Measurements from ENCODE around the gene IRF7.

The IRF7 gene

DNA sequence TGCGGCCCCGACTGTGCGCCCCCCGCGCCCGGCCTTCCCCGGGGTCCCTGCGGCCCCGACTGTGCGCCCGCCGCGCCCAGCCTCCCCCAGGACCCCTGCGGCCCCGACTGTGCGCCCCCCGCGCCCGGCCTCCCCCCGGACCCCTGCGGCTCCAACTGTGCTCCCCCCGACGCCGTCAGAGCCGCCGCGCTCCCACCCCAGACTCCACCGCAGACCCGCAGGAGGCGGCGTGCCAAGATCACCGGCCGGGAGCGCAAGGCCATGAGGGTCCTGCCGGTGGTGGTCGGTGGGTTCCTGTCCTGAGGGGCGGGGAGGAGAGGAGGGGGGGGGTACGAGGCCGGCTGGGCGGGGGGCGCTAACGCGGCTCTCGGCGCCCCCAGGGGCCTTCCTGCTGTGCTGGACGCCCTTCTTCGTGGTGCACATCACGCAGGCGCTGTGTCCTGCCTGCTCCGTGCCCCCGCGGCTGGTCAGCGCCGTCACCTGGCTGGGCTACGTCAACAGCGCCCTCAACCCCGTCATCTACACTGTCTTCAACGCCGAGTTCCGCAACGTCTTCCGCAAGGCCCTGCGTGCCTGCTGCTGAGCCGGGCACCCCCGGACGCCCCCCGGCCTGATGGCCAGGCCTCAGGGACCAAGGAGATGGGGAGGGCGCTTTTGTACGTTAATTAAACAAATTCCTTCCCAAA, 24.4 kb upstream of the IRF7 start:
- no peak for DNase-seq (ENCODE audit: low spot score)

DNA sequence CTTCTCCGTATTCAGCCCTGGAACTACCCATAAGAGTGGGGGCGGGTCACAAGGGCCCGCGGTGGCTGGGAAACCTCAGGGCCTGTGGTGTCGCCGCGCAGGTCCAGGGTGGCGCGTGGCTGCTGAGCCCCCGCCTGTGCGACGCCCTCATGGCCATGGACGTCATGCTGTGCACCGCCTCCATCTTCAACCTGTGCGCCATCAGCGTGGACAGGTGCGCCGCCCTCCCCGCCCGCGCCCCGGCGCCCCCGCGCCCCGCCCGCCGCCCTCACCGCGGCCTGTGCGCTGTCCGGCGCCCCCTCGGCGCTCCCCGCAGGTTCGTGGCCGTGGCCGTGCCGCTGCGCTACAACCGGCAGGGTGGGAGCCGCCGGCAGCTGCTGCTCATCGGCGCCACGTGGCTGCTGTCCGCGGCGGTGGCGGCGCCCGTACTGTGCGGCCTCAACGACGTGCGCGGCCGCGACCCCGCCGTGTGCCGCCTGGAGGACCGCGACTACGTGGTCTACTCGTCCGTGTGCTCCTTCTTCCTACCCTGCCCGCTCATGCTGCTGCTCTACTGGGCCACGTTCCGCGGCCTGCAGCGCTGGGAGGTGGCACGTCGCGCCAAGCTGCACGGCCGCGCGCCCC, 23.7 kb upstream of the IRF7 start:
- no peak for DNase-seq (ENCODE audit: low spot score)

DNA sequence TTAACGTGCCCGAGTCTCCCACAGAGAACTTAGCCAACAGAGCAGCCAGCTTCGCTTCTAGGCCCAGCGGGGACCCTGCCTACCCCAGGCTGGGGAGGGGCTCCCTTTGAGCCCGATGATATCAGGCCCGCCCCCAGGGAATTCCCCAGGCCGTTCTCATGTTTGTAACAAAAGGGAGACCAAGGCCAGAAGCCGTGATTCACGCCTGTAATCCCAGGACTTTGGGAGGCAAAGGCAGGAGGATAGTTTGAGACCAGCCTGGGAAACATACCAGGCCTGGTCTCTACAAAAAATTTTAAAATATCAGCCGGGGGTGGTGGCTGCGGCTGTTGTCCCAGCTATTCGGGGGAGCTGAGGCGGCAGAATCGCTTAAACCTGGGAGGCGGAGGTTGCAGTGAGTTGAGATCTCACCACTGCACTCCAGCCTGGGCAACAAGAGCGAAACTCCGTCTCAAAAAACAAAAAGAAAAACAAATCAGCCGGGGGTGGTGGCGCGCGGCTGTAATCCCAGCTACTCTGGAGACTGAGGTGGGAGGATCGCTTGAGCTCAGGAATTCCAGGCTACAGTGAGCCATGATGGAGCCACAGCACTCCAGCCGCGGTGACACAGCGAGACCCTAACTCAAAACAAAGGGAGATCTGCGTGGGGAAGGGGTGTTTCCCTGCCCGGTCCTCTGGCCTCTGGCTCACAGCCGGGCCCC, 23.0 kb upstream of the IRF7 start:
- DNase-seq (ENCODE audit: low spot score): no peak

DNA sequence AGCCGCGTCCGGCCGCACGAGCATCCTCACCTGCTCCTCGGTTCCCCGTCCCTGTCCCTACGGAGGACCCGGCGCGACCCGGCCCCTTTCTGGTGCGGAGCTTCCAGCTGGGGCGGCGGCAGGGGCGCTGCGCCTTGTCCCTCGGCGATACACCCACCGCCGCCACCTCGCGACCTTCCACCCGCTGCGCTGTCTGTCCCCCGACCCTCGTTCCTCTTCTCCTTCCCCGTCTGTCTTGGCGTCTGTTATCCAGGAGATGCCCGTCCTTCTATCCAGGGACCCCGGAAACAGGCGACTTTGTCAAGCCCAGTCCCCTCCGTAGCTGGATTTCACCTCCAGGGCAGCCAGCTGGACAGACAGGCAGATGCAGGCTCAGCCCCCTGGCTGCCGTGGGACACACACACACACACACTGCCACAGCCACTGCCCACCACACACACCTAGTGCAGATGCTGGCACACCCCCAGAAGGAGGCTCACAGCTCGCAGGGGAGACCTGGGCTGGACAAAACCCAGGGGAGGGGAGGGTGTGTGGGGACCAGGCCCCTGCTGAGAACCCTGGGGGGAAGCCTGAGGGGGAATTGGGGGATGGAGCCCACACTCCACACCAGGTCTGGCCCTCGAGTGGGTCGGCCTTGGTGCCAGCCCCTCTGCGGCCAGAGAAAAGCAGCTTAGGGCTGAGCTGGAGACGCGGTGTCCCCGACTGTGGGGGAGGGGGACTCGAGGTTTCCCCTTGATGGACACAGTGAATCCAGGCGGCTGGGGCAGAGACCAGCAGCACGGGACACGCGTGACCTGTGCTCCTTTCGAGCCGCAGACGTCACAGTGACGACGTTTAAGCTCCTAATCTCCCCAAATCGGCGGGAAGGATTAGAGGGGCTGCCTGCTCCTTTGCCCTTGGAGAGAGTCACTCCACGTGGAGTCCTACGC, 22.1 kb upstream of the IRF7 start:
- DNase-seq (ENCODE audit: low spot score): no peak

GRCh38 chr11:637333-637592, 21.5 kb upstream of the IRF7 start:
- no peak for DNase-seq (ENCODE audit: low spot score)

DNA sequence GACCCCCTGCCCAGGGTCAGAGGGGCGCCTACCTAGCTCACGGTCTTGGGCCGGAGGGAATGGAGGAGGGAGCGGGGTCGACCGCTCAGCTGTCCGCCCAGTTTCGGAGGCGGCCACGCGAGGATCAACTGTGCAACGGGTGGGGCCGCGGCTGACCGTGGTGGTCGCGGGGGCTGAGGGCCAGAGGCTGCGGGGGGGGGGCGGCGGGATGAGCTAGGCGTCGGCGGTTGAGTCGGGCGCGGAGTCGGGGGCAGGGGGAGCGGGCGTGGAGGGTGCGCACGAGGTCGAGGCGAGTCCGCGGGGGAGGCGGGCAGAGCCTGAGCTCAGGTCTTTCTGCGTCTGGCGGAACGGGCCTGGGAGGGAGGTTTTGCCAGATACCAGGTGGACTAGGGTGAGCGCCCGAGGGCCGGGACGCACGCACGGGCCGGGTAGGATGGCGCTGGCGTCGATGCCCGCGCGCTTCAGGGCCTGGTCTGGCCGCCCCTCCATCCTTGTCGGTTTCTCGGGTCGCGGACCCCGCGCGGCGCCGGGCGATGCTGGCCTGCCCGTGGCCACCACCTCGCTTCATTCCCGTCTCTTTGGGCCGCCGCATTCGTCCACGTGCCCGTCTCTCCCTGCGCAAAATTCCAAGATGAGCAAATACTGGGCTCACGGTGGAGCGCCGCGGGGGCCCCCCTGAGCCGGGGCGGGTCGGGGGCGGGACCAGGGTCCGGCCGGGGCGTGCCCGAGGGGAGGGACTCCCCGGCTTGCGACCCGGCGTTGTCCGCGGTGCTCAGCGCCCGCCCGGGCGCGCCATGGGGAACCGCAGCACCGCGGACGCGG, 21.0 kb upstream of the IRF7 start, which contains the start of gene DRD4:
Gene DRD4 (plus strand): TSS at position 759 of the 822 bp plus-strand sequence. CDS start 36 bp downstream, at position 795.
- no peak for DNase-seq (ENCODE audit: low spot score)

DNA sequence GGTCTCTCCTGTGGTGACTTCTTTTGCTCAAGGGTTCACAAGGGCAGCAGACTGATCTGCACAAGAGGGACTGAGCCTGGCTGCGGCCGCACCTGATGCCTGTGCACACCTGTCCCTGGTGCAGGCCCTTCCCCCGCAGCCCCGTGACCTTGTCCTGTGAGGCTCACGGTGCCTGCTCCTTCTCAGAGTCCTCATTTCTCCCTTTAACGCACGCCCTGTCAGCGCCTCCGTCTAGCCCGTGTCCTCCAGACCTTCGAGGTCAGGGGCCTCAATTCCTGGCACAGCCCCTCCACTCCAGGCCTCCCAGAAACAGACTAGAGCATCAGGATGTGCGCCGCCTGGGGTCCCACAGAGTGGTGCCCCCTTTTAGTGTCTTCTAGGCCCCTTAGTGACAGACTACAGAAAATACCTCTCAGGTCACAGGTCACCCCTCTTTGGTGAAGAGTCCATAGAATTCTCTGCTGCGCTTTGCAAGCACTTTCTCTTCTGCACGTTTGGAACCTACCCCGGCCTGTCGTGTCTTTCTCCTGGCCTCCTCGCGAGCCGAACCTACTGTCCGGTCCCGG, 20.3 kb upstream of the IRF7 start:
- DNase-seq (ENCODE audit: low spot score): no peak

- no peak for DNase-seq (ENCODE audit: low spot score)
Measured at GRCh38 chr11:630871-631270, 15.1 kb upstream of the IRF7 start.

- DNase-seq (ENCODE audit: low spot score): no peak
Measured at GRCh38 chr11:629237-629583, 13.5 kb upstream of the IRF7 start.

DNA sequence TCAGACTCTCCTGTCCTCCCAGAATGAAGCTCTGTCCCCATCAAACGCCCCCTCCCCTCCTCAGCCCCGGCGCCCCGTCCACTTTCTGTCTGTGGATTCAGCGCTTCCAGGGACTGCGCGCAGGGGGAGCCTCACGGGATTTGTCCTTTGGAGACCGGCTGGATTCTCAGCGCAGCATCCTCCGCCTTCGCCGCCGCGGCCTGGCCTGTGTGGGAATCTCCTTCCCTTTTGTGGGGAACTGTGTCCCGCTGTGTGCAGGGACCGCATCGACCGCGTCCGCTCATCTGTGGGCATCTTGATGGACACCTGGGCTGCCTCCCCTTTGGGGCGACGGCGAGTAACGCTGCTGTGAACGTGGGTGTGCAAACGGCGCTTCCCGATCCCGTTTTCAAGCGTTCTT, 12.3 kb upstream of the IRF7 start:
- no peak for DNase-seq (ENCODE audit: low spot score)

GRCh38 chr11:627308-627576, 11.5 kb upstream of the IRF7 start:
- DNase-seq (ENCODE audit: low spot score): no peak

GRCh38 chr11:626475-627307, 10.9 kb upstream of the IRF7 start, which contains the start of gene SCT:
Gene SCT (minus strand): TSS chr11:627181. CDS start chr11:627143, 38 bp downstream.
- DNase-seq (ENCODE audit: low spot score): no peak

DNA sequence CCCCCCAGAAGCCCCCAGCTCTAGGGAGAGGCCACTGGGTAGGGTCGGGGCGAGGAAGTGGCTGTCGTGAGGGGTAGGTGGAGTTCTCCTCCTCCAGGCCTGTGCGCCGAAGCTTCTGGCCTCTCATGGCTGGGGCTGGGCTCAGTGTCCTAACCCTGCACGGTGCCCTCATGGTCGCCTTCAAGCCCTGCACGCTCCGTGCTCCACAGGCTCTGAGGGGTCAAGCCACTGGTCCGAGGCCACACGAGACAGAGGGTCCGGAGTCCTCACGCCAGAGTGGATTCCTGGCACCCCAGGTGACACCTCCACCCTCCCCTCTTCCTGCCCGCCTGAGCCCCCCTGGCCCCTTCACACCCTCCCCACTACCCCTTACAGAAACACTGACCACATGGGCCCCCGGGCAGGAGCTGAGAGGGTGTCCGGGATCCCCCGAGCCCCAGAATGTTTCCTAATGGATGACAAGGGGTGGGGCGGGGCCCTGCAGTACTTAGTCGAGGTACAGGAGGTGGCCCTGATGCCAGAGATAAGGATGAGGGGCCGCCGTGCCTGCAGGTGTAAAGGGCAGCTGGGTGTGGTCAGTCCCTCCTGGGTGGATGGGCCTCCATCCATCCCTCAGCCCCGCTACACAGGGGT, 10.0 kb upstream of the IRF7 start:
- DNase-seq (ENCODE audit: low spot score): no peak

- no peak for DNase-seq (ENCODE audit: low spot score)
Measured at GRCh38 chr11:624705-625635, 9.2 kb upstream of the IRF7 start, which contains the start of gene CDHR5. Gene CDHR5 (minus strand): TSS chr11:624955. CDS start chr11:624902, 53 bp downstream.

GRCh38 chr11:623999-624704, 8.4 kb upstream of the IRF7 start:
- DNase-seq (ENCODE audit: low spot score): no peak

DNA sequence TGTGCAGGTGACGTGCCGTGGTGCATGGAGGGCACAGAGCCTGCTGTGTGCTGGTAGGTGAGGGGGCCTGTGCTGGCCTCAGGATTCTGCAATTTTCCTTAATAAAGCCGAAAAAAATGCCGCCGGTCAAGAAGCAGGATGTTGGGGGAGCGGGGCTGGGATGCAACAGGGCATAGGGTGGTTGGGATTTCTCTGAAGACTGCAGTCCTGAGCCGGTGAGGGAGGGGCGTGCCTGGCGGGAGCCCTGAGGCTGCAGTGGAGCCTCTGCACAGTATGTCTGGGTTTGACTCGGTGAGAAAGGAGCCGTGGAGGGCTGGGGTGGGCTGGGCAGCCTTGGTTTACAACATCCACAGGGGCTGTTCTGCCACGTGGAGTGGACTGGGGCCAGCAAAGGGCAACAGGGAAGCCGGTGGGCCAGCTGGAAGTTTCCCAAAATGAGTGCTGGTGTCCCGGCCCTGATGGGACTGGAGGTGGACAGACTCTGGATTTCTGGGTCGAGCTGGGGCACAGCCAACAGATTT, 7.7 kb upstream of the IRF7 start:
- DNase-seq (ENCODE audit: low spot score): no peak

GRCh38 chr11:621838-622237, 6.1 kb upstream of the IRF7 start:
- DNase-seq (ENCODE audit: low spot score): no peak

All from left forelimb (tissue), 1 donor.